Tibial nerve (tissue), 4 donors: ENCODE data around the gene RPS19BP1.
"Not testable (repeated sequence)": the region's sequence is repeated elsewhere in the genome, so short reads cannot be mapped to it uniquely, and the experiment has no call there.

ENCODE experiments used
- CTCF ChIP-seq, 5 experiments: fragments of 200-600 bp in 3 of 5; fragments of 450-650 bp in 2 of 5; sonication (generic) in 3 of 5; IDR thresholded peaks; one replicate each; pipeline ENCODE4 v1.5.1; 2016 to 2019; ENCODE audit warnings: antibody characterized with exemption in 5 of 5, mild to moderate bottlenecking in 3 of 5, moderate library complexity in 2 of 5
- EP300 ChIP-seq, 2 donors: sonication (generic); formaldehyde crosslinking; IDR thresholded peaks; one replicate each; pipeline ENCODE4 v1.6.1; 2017; ENCODE audit warnings: antibody characterized with exemption in 2 of 2, mild to moderate bottlenecking in 1 of 2
- POLR2A ChIP-seq, 2 donors: fragments of 450-650 bp; IDR thresholded peaks; one replicate each; pipeline ENCODE4 v1.6.1; 2017; ENCODE audit warnings: antibody characterized with exemption in 2 of 2, mild to moderate bottlenecking in 2 of 2, moderate library complexity in 2 of 2

- TF ChIP-seq CTCF, POLR2A, EP300 (IDR thresholded peaks at IDR 0.05): not testable (repeated sequence)
Measured at GRCh38 chr22:39507021-39507420, 25.5 kb downstream of the RPS19BP1 start.
